ENCODE results near the gene MPV17L2. TPM values are rescaled to one million over a fixed set of nuclear protein-coding genes. Genes with fewer than 3 reads are reported as not detected.
A peak's percentile ranks its signal among the peaks of the same experiment; 100 is the strongest.

MPV17L2 gene
- total RNA-seq, 1 donor from 2014 or later, result 9.5 TPM

GRCh38 chr19:18190278-18190677 is 2.7 kb upstream of the MPV17L2 start:
- Histone ChIP-seq H3K36me3 (ENCODE audit: control insufficient read depth, insufficient read depth, low read length) (peaks cover 2% of the 10 kb centered on the region), H3K4me3 (ENCODE audit: low read depth, low read length) (no peak overlapping the region), H3K27me3 (ENCODE audit: control insufficient read depth, insufficient read depth, low read length) (no peaks in the 10 kb centered on the region)
- no peak for TF ChIP-seq CTCF (IDR thresholded peaks at IDR 0.05; ENCODE audit: insufficient read depth, low read length, severe bottlenecking)
- DNase-seq (ENCODE audit: low read depth) (no peak), FAIRE-seq (no peak)

- Histone ChIP-seq H3K36me3 (ENCODE audit: control insufficient read depth, insufficient read depth, low read length) (peaks cover 5% of the 10 kb centered on the region), H3K4me3 (ENCODE audit: low read depth, low read length) (peak overlapping the region; percentile 48), H3K27me3 (ENCODE audit: control insufficient read depth, insufficient read depth, low read length) (no peaks in the 10 kb centered on the region)
- TF ChIP-seq CTCF (IDR thresholded peaks at IDR 0.05; ENCODE audit: insufficient read depth, low read length, severe bottlenecking), result peak; percentile 12
- FAIRE-seq, result no peak
- DNase-seq (ENCODE audit: low read depth), result peak; percentile 92
Measured at GRCh38 chr19:18191640-18192062, 1.4 kb upstream of the MPV17L2 start.

- Histone ChIP-seq H3K36me3 (ENCODE audit: control insufficient read depth, insufficient read depth, low read length) (peaks cover 5% of the 10 kb centered on the region), H3K4me3 (ENCODE audit: low read depth, low read length) (peak overlapping the region; percentile 71), H3K27me3 (ENCODE audit: control insufficient read depth, insufficient read depth, low read length) (no peaks in the 10 kb centered on the region)
- TF ChIP-seq CTCF (IDR thresholded peaks at IDR 0.05; ENCODE audit: insufficient read depth, low read length, severe bottlenecking), result no peak
- no peak for DNase-seq (ENCODE audit: low read depth)
- FAIRE-seq, result no peak
Measured at GRCh38 chr19:18193388-18194180, 566 bp downstream of the MPV17L2 start.

GRCh38 chr19:18194181-18194530 is 1.1 kb downstream of the MPV17L2 start:
- no peak for TF ChIP-seq CTCF (IDR thresholded peaks at IDR 0.05; ENCODE audit: insufficient read depth, low read length, severe bottlenecking)
- H3K27me3 ChIP-seq (ENCODE audit: control insufficient read depth, insufficient read depth, low read length), result no peaks in the 10 kb centered on the region
- peaks cover 5% of the 10 kb centered on the region for H3K36me3 ChIP-seq (ENCODE audit: control insufficient read depth, insufficient read depth, low read length)
- FAIRE-seq (no peak), DNase-seq (ENCODE audit: low read depth) (no peak)
- peak overlapping the region; percentile 71 for H3K4me3 ChIP-seq (ENCODE audit: low read depth, low read length)

- DNase-seq (ENCODE audit: low read depth) (no peak), FAIRE-seq (no peak)
- TF ChIP-seq CTCF (IDR thresholded peaks at IDR 0.05; ENCODE audit: insufficient read depth, low read length, severe bottlenecking), result no peak
- H3K36me3 ChIP-seq (ENCODE audit: control insufficient read depth, insufficient read depth, low read length), result peaks cover 5% of the 10 kb centered on the region
- no peak overlapping the region for H3K4me3 ChIP-seq (ENCODE audit: low read depth, low read length)
- H3K27me3 ChIP-seq (ENCODE audit: control insufficient read depth, insufficient read depth, low read length), result no peaks in the 10 kb centered on the region
Measured at GRCh38 chr19:18194554-18195238, 1.7 kb downstream of the MPV17L2 start.
